ENCODE data around the gene KRTAP10-4.

DNA sequence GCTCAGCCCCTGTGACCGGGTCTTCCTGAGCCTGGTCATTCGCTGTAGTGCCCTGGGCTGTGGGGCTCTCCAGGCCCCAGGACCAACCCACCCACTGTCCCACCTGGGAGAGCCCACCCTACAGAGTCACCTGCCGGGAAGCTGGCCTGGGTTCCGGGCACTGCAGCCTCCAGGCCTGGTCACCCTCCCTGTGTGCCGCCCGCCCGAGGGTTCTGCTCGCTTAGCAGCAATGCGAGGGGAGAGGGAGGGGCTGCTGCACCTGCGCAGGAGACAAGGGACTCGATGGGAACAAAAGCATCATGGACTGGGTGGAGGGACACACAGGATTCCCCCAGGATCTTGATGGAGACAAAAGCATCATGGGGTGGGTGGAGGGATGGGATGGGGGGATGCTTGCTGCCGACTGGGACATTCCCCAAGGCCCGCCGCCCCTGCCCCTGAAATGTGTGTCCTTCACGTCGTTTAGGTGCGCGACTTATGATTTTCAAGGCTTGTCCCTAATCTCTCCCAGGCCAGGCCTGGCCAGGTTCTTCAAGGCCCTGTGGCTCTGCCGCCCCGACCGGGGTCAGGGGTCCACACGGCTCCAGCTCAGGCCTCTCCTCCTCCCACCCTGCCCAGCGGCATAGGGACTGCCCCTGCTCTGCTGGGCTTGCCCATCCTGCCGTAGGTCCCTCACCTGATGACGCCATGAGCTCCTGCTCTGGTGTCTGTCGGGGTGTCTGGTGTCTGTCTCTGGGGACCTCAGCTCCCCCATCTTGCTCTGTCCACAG is 40.0 kb downstream of the KRTAP10-4 start:
- TF ChIP-seq, protein P1, sequence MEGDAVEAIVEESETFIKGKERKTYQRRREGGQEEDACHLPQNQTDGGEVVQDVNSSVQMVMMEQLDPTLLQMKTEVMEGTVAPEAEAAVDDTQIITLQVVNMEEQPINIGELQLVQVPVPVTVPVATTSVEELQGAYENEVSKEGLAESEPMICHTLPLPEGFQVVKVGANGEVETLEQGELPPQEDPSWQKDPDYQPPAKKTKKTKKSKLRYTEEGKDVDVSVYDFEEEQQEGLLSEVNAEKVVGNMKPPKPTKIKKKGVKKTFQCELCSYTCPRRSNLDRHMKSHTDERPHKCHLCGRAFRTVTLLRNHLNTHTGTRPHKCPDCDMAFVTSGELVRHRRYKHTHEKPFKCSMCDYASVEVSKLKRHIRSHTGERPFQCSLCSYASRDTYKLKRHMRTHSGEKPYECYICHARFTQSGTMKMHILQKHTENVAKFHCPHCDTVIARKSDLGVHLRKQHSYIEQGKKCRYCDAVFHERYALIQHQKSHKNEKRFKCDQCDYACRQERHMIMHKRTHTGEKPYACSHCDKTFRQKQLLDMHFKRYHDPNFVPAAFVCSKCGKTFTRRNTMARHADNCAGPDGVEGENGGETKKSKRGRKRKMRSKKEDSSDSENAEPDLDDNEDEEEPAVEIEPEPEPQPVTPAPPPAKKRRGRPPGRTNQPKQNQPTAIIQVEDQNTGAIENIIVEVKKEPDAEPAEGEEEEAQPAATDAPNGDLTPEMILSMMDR (IDR thresholded peaks at IDR 0.05) = no peak
- no peak for TF ChIP-seq EZH2 (IDR thresholded peaks at IDR 0.05; ENCODE audit: borderline replicate concordance, insufficient read depth, low read depth, low read length, poor library complexity, severe bottlenecking)
